GM19240 (cell line): Measurements from ENCODE around the gene ADARB2.
A peak's percentile ranks its signal among the peaks of the same experiment; 100 is the strongest.

Experiments
- DNase-seq: peaks from one replicate; pipeline ENCODE4 v3.0.0; 2011; ENCODE audit warnings: low spot score; ENCODE audit not compliant: insufficient read length

ADARB2 gene

GRCh38 chr10:1504286-1504685 is 233.0 kb downstream of the ADARB2 start:
- no peak for DNase-seq

- DNase-seq = no peak
Measured at GRCh38 chr10:1502451-1502850, 234.9 kb downstream of the ADARB2 start.

- DNase-seq = no peak
Measured at GRCh38 chr10:1499359-1499957, 237.9 kb downstream of the ADARB2 start.

- no peak for DNase-seq
Measured at GRCh38 chr10:1498746-1499358, 238.5 kb downstream of the ADARB2 start.

GRCh38 chr10:1495915-1496517 is 241.3 kb downstream of the ADARB2 start:
- DNase-seq = no peak

- DNase-seq = no peak
Measured at GRCh38 chr10:1492641-1493040, 244.7 kb downstream of the ADARB2 start.

GRCh38 chr10:1491901-1492300 is 245.4 kb downstream of the ADARB2 start:
- DNase-seq = no peak

- no peak for DNase-seq
Measured at GRCh38 chr10:1489801-1490200, 247.5 kb downstream of the ADARB2 start.

- DNase-seq = peak; percentile 24
Measured at GRCh38 chr10:1488970-1489548, 248.3 kb downstream of the ADARB2 start.

GRCh38 chr10:1486841-1487687 is 250.3 kb downstream of the ADARB2 start:
- no peak for DNase-seq

GRCh38 chr10:1485357-1485756 is 252.0 kb downstream of the ADARB2 start:
- DNase-seq = no peak

GRCh38 chr10:1483826-1484225 is 253.5 kb downstream of the ADARB2 start:
- DNase-seq = no peak

- no peak for DNase-seq
Measured at GRCh38 chr10:1483246-1483645, 254.1 kb downstream of the ADARB2 start.

- no peak for DNase-seq
Measured at GRCh38 chr10:1477578-1477977, 259.7 kb downstream of the ADARB2 start.

GRCh38 chr10:1476455-1476803 is 260.9 kb downstream of the ADARB2 start:
- DNase-seq = no peak

GRCh38 chr10:1475771-1476454 is 261.4 kb downstream of the ADARB2 start:
- DNase-seq = no peak

- no peak for DNase-seq
Measured at GRCh38 chr10:1475098-1475591, 262.2 kb downstream of the ADARB2 start.

GRCh38 chr10:1474376-1475097 is 262.8 kb downstream of the ADARB2 start:
- no peak for DNase-seq

- DNase-seq = no peak
Measured at GRCh38 chr10:1473874-1474273, 263.5 kb downstream of the ADARB2 start.

- DNase-seq = no peak
Measured at GRCh38 chr10:1472178-1472958, 265.0 kb downstream of the ADARB2 start.
